HG03097 (cell line): ENCODE measurements around the gene LLPH.
A peak's percentile ranks its signal among the peaks of the same experiment; 100 is the strongest.

ENCODE experiments used
- ATAC-seq: cut with Tn5 transposase; IDR thresholded peaks from one replicate; pipeline ENCODE4 v1.9.1; 2021; ENCODE audit not compliant: unreplicated experiment, low FRiP score

Gene LLPH

DNA sequence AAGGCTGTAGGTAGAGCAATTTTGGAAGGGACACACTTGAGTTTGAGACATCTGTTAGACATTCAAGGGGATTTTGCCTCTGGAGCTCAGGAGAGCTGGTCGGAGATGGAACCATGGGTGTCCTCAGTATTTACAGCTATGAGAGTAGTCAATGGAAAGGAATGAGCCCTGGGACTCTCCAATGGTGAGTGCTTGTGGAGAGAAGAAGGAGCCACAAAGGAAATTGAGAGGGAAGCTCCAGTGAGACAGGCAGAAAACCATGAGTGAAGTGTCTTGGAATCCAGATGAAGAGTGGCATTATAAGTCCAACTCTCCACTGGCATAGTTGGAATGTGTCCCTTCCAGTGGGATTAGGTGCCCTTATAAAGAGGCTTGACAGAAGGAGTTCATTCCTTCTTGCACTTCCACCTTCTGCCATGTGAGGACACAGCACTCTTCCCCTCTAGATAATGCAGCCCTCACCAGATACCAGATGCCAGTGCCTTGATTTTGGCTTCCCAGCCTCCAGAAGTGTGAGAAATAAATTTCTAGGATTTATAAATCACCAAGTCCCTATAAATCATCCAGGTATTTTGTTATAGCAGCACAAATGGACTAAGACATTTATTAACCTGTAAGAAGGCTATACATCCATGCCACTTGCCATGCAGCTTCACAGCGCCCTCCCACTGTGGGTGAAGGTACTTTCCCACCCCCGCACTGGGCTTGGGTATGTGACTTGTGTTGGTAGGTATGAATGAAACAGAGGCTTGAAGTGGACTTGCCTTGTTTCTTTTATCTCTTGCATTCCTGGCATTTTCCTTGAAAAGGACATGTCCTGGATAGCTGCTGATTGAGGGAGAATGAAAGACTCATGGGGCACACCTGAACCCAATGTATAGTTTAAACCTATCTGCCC is 27.3 kb downstream of the LLPH start:
- no peak for ATAC-seq

GRCh38 chr12:66092559-66093269 is 37.8 kb downstream of the LLPH start:
- ATAC-seq = peak; percentile 50

- no peak for ATAC-seq
Measured at GRCh38 chr12:66090157-66090556, 40.4 kb downstream of the LLPH start.

- ATAC-seq = peak; percentile 63
Measured at GRCh38 chr12:66087365-66087943, 43.1 kb downstream of the LLPH start.

DNA sequence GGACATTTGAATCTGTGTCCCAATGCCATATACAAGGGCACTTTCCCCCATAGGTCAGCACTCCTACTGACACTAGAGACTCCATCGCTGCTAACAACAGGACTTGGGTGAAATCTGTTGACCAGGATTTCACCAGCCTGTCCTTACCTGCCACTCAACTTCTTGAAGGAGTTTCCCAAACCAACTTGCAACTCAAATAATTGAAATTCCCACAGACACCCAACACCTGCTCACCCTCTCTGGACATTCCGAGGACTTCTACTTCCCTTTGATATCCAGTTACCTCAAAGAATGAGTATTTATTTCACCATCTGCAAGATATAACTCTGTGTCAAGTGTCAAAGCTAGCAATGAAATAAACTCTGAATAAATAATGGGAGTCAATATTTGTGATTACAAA is 44.6 kb downstream of the LLPH start:
- ATAC-seq = no peak

DNA sequence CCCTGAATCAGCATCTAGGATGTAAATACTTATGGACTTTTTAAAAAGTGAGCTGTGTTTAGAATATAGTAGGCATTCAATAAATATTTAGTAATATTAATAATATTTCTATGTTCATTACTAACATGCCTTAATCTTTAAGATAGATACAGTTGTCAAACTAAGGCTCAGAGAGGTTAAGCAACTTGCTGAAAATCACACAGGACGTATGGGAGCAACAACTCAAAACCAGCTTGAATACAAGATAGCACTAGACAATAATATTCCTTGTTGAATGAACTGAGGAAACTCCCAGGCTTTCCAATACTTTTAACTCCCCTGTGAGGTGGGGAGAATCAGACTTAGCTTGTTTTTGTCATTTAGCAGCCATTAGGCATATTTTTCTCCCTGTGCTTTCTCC is 45.3 kb downstream of the LLPH start:
- no peak for ATAC-seq

DNA sequence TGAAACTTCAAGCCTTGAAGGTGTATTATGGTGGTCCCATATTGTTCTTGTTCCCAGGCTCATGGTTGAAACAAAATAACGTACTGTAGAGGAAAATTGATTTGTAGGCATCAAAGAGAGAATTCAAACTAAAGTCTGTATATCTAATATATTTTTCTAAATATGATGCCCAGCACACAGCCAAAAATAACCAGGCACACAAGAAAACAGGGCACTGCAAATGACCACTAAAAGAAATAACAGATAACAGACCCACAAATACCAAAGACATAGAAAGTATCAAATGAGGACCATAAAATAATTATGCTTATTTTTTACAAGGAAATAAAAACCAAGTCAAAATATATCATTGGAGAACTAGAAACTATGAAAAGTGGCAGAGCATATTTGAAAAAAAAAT is 46.8 kb downstream of the LLPH start:
- no peak for ATAC-seq

- ATAC-seq = no peak
Measured at GRCh38 chr12:66082744-66083143, 47.8 kb downstream of the LLPH start.

GRCh38 chr12:66080791-66081190 is 49.8 kb downstream of the LLPH start:
- no peak for ATAC-seq

- ATAC-seq = no peak
Measured at GRCh38 chr12:66077542-66077941, 53.0 kb downstream of the LLPH start.

GRCh38 chr12:66074561-66074960 is 56.0 kb downstream of the LLPH start:
- no peak for ATAC-seq

- peak; percentile 48 for ATAC-seq
Measured at GRCh38 chr12:66072566-66072965, 58.0 kb downstream of the LLPH start.

GRCh38 chr12:66072135-66072534 is 58.4 kb downstream of the LLPH start:
- peak; percentile 68 for ATAC-seq

DNA sequence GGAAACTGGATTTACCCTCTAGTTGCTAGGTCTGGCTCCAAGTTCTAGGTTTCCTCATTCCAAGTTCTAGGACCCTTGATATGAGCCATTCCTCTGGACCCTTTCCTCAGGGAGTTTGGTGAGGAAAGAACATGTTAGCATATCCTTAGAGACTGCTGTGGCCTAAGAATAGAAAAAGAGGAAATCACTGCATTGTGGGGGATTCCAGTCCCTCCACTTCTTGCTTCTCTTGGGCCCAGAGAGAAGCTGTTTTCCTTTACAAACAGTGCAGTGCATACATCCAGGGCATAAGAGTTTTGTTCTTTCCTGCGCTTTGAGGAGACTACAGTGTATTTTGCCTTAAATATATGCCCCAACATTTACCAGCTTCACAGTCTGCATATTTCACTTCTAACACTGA is 59.0 kb downstream of the LLPH start:
- ATAC-seq = no peak

DNA sequence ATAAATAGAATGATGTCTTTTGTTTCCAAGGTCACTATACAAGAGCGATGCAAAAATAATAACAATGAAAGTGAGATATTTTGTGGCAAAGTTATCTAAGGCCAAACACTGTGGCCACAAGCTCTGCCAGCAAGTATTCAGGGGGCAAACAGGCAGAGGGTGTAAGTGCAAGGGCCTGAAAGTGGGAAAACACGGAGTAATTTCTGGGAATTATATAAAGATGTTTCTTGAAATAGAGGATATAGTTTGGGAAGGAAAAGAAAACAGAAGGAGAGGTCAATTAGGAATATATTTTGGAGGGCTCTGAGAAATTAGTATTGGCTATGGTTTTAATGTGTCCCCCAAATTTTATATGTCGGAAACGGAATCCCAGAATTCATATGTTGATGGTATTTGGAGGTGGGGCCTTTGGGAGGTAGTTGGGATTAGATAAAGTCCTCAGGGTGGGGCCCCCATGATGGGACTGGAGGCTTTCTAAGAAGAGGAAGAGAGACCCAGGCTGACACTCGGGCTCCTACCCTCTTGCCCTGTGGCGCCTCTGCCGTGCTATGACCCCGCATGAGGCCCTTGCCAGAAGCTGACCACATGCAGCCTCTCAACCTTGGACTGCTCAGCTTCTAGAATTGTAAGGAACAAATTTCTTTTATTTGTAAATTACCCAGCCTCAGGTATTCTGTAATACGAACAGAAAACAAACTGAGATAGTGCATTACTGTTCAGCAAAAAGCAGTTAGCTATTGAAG is 60.0 kb downstream of the LLPH start:
- ATAC-seq = no peak

- peak; percentile 8 for ATAC-seq
Measured at GRCh38 chr12:66066929-66067523, 63.5 kb downstream of the LLPH start.
